Stimulated activated CD8-positive, alpha-beta memory T cell treated with anti-CD3 and anti-CD28 coated beads, Interleukin-15, amount 100 ng/mL, for 48 hours (primary cell): ENCODE measurements around the gene NR1D1.

Experiments
- DNase-seq, 2 donors: peaks; one replicate each; pipeline ENCODE4 v3.0.0-alpha.2; 2020; ENCODE audit warnings: low read depth in 2 of 2

NR1D1 gene

GRCh38 chr17:40111221-40112128 is 11.1 kb upstream of the NR1D1 start:
- DNase-seq: peak; percentile 51 to 62

- no peak for DNase-seq
Measured at GRCh38 chr17:40110026-40110845, 9.8 kb upstream of the NR1D1 start.

- DNase-seq: no peak
Measured at GRCh38 chr17:40108970-40109824, 8.8 kb upstream of the NR1D1 start.

GRCh38 chr17:40107522-40108174 is 7.3 kb upstream of the NR1D1 start:
- no peak for DNase-seq

- no peak for DNase-seq
Measured at GRCh38 chr17:40106760-40107521, 6.6 kb upstream of the NR1D1 start.

GRCh38 chr17:40105861-40106759 is 5.7 kb upstream of the NR1D1 start:
- no peak for DNase-seq

- no peak for DNase-seq
Measured at GRCh38 chr17:40104594-40105486, 4.5 kb upstream of the NR1D1 start.

- DNase-seq: no peak
Measured at GRCh38 chr17:40103688-40104087, 3.3 kb upstream of the NR1D1 start.

GRCh38 chr17:40103071-40103661 is 2.8 kb upstream of the NR1D1 start:
- no peak for DNase-seq

GRCh38 chr17:40101367-40102210 is 1.2 kb upstream of the NR1D1 start:
- DNase-seq: no peak

GRCh38 chr17:40100669-40101366 is 429 bp upstream of the NR1D1 start:
- DNase-seq: peak; percentile 89 to 90

GRCh38 chr17:40099619-40100418 is 570 bp downstream of the NR1D1 start:
- DNase-seq: no peak

GRCh38 chr17:40098846-40099618 is 1.4 kb downstream of the NR1D1 start:
- peak; percentile 98 to 99 for DNase-seq

GRCh38 chr17:40097931-40098845 is 2.2 kb downstream of the NR1D1 start:
- DNase-seq: no peak
